GM18909 (cell line): ENCODE data around the gene SCAF1.
"Not testable (repeated sequence)": the region's sequence is repeated elsewhere in the genome, so short reads cannot be mapped to it uniquely, and the experiment has no call there.

Experiments used
- ATAC-seq: cut with Tn5 transposase; IDR thresholded peaks from one replicate; pipeline ENCODE4 v1.9.1; 2021; ENCODE audit warnings: mild to moderate bottlenecking; ENCODE audit not compliant: unreplicated experiment, poor library complexity

The SCAF1 gene

GRCh38 chr19:49613374-49613773 lies 28.6 kb upstream of the SCAF1 start:
- no peak for ATAC-seq

GRCh38 chr19:49614096-49614833 lies 27.7 kb upstream of the SCAF1 start:
- no peak for ATAC-seq

DNA sequence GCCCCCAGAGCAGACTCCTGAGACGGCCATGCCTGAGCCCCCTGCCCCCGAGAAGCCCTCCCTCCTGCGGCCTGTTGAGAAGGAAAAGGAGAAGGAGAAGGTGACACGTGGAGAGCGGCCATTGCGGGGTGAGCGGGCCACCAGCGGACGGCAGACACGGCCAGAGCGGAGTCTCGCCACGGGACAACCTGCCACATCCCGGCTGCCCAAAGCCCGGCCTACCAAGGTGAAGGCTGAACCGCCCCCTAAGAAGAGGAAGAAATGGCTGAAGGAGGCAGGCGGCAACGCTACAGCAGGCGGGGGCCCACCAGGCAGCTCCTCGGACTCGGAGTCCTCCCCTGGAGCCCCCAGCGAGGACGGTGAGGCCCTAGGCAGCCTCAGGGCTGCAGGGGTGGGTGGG lies 26.1 kb upstream of the SCAF1 start:
- no peak for ATAC-seq

DNA sequence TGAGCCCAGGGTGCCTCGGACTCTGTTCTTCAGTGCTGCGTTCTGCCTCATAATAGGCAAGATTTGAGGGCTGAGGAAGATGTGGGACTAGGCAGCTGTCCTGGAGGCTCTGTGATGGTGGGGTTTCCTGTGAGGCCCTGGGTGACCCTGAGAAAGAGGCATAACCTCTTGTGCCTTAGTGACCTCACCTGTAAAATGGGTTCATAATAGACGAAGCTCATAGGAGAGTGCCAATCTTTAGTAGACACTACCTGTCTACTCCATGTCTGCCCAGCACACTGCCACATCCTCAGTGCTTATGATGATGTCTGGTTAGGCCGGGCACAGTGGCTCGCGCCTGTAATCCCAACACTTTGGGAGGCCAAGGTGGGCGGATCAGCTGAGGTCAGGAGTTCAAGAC lies 25.5 kb upstream of the SCAF1 start:
- ATAC-seq: no peak

DNA sequence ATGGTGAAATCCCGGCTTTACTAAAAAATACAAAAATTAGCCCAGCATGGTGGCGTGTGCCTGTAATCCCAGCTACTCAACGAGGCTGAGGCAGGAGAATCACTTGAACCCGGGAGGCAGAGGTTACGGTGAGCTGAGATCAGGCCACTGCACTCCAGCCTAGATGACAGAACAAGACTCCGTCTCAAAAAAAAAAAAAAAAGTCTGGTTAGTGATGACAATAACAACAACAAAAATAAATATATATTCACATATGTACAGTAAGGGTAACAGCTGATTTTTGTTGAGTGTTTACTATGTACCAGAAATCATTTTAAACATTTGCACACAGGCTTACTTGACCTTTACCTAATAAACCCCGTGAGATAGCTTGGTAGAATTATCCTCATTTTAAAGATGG lies 25.1 kb upstream of the SCAF1 start:
- no peak for ATAC-seq

DNA sequence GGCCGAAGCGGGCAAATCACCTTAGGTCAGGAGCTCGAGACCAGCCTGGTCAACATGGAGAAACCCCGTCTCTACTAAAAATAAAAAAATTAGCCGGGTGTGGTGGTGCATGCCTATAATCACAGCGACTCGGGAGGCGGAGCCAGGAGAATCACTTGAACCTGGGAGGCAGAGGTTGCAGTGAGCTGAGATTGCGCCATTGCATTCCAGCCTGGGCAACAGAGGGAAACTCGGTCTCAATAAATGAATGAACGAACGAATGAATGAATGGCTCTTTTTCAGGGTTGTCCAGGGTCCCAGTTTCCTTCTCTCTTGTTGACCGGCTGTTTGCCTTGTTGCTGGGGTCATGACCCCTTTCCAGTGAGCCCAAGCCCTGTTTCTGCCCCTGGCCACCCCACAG lies 24.1 kb upstream of the SCAF1 start:
- not testable (repeated sequence) for ATAC-seq

GRCh38 chr19:49624967-49625910 lies 16.8 kb upstream of the SCAF1 start:
- ATAC-seq: no peak

DNA sequence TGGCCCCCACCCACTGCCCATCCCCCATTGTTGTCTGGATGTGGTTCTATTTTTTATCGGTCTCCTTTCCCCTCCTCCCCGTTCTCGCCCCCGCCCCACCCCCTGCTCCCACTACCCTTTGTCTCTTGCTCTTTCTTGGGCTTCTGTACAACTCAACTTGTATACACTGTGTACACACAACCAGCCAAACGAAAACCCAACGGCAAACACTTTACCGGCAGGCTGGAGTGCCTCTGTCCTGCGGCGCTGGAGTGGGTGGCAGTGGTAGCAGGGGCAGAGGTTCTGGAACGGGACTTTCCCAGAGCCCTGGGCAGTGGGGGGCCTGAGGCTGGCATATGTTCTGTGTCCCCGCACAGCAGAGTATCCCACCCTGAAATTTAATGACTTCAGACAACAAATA lies 15.8 kb upstream of the SCAF1 start:
- no peak for ATAC-seq

DNA sequence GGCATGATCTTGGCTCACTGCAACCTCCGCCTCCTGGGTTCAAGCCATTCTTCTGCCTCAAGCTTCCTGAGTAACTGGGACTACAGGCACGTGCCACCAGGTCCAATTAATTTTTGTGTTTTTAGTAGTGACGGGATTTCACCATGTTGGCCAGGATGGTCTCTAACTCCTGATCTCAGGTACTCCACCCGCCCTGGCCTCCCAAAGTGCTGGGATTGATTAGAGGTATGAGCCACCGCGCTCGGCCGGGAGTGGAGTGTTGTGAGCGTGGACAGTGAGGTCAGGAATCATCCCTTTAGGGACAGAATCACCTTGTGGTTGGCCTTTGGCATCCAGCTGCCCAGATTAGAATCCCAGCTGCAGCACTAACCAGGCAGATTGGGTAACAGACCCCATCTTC lies 12.3 kb upstream of the SCAF1 start:
- ATAC-seq: no peak

- no peak for ATAC-seq
Observed at GRCh38 chr19:49631014-49631588, 10.9 kb upstream of the SCAF1 start.

DNA sequence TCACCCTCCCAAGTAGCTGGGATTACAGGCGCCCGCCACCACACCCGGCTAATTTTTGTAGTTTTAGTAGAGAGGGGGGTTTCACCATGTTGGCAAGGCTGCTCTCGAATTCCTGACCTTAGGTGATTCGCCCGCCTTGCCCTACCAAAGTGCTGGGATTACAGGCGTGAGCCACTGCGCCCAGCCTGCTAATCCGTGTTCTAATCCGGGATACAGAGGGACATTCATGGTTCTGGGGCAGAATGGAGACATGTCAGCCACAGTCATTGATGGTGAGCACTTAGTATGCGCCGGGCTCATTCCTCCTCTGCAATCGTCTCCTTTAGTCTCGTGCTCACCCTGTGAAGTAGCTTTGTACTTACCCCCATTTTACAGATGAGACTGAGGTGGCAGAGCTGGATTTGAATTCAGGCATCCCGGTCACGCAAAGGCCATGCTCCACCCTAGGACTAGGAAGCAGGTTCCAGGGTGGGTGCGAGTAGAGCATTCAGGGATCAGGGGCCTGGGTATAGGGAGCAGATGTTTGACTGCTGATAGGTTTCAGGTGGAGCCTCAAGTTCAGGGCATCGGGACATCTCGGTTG lies 10.3 kb upstream of the SCAF1 start:
- no peak for ATAC-seq

DNA sequence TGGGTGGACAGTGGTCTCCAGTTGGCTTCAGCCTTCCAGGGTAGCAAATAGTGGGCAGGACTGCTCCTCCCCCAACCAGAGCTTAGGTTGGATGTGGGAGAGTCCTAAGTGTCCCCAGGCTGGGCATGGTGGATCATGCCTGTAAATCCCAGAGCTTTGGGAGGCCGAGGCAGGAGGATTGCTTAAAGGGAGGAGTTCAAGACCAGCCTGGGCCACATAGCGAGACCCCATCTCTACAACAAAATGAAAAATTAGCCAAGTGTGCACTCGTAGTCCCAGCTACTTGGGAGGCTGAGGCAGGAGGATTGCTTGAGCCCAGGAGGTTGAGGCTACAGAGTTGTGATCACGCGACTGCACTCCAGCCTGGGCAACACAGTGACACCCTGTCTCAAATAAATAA lies 9.4 kb upstream of the SCAF1 start:
- no peak for ATAC-seq

- not testable (repeated sequence) for ATAC-seq
Observed at GRCh38 chr19:49633273-49633672, 8.7 kb upstream of the SCAF1 start.

- ATAC-seq: no peak
Observed at GRCh38 chr19:49635530-49636232, 6.3 kb upstream of the SCAF1 start.

- no peak for ATAC-seq
Observed at GRCh38 chr19:49636233-49636932, 5.6 kb upstream of the SCAF1 start.

- ATAC-seq: no peak
Observed at GRCh38 chr19:49637821-49638738, 3.9 kb upstream of the SCAF1 start.

DNA sequence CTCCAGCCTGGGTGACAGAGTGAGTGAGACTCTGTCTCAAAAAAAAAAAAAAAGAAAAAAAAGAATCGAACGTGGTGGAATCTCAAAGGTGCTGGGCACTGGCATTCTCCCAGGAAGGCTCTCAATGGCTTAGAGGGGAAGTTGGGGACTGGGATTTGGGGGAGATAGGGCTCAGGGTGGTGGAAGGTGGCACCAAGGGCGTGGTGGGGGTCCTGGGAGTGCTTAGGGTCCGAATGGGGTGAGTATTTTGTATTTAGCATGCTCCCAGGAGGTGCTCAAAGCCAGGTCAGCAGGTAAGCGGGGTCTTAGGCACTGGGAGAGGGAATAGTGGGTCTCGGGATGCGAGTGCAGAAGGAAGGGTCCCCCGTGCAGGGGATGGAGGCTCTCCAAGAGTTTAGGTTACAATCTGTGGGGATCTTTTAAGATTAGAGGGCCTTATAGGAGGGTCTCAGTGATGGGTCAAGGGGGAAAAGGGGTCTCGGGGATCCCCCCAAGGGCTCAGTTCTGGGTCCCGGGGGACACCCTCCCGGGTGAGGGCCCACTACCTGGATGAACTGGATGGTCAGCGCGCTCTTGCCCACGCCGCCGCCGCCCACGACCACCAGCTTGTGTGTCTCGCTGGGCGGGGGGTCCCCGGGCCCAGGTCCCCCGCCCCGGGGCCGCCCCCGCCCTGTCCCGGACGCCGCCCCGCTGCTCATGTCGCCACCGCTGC lies 2.5 kb upstream of the SCAF1 start:
- no peak for ATAC-seq
